Activated naive CD8-positive, alpha-beta T cell (primary cell): ENCODE measurements around the gene DTYMK.
A peak's percentile ranks its signal among the peaks of the same experiment; 100 is the strongest.

Source experiments
- H3K27ac Mint-ChIP-seq: one replicate; pipeline ENCODE4 v1.8.0; 2021; ENCODE audit warnings: mixed read lengths
- H3K27me3 Mint-ChIP-seq: one replicate; pipeline ENCODE4 v1.8.0; 2021; ENCODE audit warnings: mixed read lengths
- H3K36me3 Mint-ChIP-seq: one replicate; pipeline ENCODE4 v1.8.0; 2021; ENCODE audit warnings: mixed read lengths
- H3K4me1 Mint-ChIP-seq: one replicate; pipeline ENCODE4 v1.8.0; 2021; ENCODE audit warnings: low read depth, mixed read lengths
- H3K4me3 Mint-ChIP-seq: one replicate; pipeline ENCODE4 v1.8.0; 2021; ENCODE audit warnings: mild to moderate bottlenecking, mixed read lengths
- H3K9me3 Mint-ChIP-seq: one replicate; pipeline ENCODE4 v1.8.0; 2021; ENCODE audit warnings: low read depth, mixed read lengths

The DTYMK gene

GRCh38 chr2:241722896-241723454, 36.4 kb upstream of the DTYMK start:
- Mint-ChIP-seq H3K27me3 (no peaks in the 10 kb centered on the region), H3K4me1 (no peaks in the 10 kb centered on the region), H3K36me3 (no peaks in the 10 kb centered on the region), H3K27ac (no peak overlapping the region), H3K9me3 (no peaks in the 10 kb centered on the region), H3K4me3 (no peak overlapping the region)

GRCh38 chr2:241721852-241722251, 35.2 kb upstream of the DTYMK start:
- no peaks in the 10 kb centered on the region for H3K36me3 Mint-ChIP-seq
- peaks cover 2% of the 10 kb centered on the region for H3K4me1 Mint-ChIP-seq
- no peak overlapping the region for H3K4me3 Mint-ChIP-seq
- no peaks in the 10 kb centered on the region for H3K9me3 Mint-ChIP-seq
- no peak overlapping the region for H3K27ac Mint-ChIP-seq
- H3K27me3 Mint-ChIP-seq: no peaks in the 10 kb centered on the region

GRCh38 chr2:241720560-241720959, 33.9 kb upstream of the DTYMK start:
- H3K4me3 Mint-ChIP-seq: no peak overlapping the region
- H3K36me3 Mint-ChIP-seq: no peaks in the 10 kb centered on the region
- no peak overlapping the region for H3K27ac Mint-ChIP-seq
- H3K4me1 Mint-ChIP-seq: peaks cover 2% of the 10 kb centered on the region
- H3K27me3 Mint-ChIP-seq: no peaks in the 10 kb centered on the region
- H3K9me3 Mint-ChIP-seq: no peaks in the 10 kb centered on the region

GRCh38 chr2:241720099-241720498, 33.5 kb upstream of the DTYMK start:
- H3K36me3 Mint-ChIP-seq: no peaks in the 10 kb centered on the region
- H3K9me3 Mint-ChIP-seq: no peaks in the 10 kb centered on the region
- H3K4me3 Mint-ChIP-seq: no peak overlapping the region
- no peak overlapping the region for H3K27ac Mint-ChIP-seq
- H3K27me3 Mint-ChIP-seq: no peaks in the 10 kb centered on the region
- peaks cover 2% of the 10 kb centered on the region for H3K4me1 Mint-ChIP-seq

- no peaks in the 10 kb centered on the region for H3K9me3 Mint-ChIP-seq
- H3K27ac Mint-ChIP-seq: no peak overlapping the region
- H3K4me3 Mint-ChIP-seq: no peak overlapping the region
- peaks cover 2% of the 10 kb centered on the region for H3K4me1 Mint-ChIP-seq
- peaks cover 2% of the 10 kb centered on the region for H3K36me3 Mint-ChIP-seq
- no peaks in the 10 kb centered on the region for H3K27me3 Mint-ChIP-seq
Measured at GRCh38 chr2:241719093-241719492, 32.5 kb upstream of the DTYMK start.

GRCh38 chr2:241708879-241709278, 22.3 kb upstream of the DTYMK start:
- peaks cover 11% of the 10 kb centered on the region for H3K36me3 Mint-ChIP-seq
- H3K9me3 Mint-ChIP-seq: no peaks in the 10 kb centered on the region

GRCh38 chr2:241706537-241706936, 19.9 kb upstream of the DTYMK start:
- Mint-ChIP-seq H3K4me3 (no peak overlapping the region), H3K36me3 (peaks cover 10% of the 10 kb centered on the region), H3K4me1 (peaks cover 10% of the 10 kb centered on the region), H3K27ac (no peak overlapping the region), H3K27me3 (no peaks in the 10 kb centered on the region), H3K9me3 (no peaks in the 10 kb centered on the region)

More at GRCh38 chr2:241708879-241709278, 22.3 kb upstream of the DTYMK start:
- Mint-ChIP-seq H3K27me3 (no peaks in the 10 kb centered on the region), H3K4me3 (no peak overlapping the region), H3K27ac (no peak overlapping the region), H3K4me1 (peaks cover 2% of the 10 kb centered on the region)

GRCh38 chr2:241703032-241703604, 16.5 kb upstream of the DTYMK start:
- Mint-ChIP-seq H3K36me3 (peaks cover 7% of the 10 kb centered on the region), H3K27ac (peak overlapping the region; percentile 88), H3K9me3 (no peaks in the 10 kb centered on the region), H3K4me1 (peaks cover 25% of the 10 kb centered on the region), H3K27me3 (no peaks in the 10 kb centered on the region), H3K4me3 (peak overlapping the region; percentile 89)

- Mint-ChIP-seq H3K27ac (peak overlapping the region; percentile 88), H3K4me3 (peak overlapping the region; percentile 89), H3K36me3 (peaks cover 7% of the 10 kb centered on the region), H3K27me3 (no peaks in the 10 kb centered on the region), H3K9me3 (no peaks in the 10 kb centered on the region), H3K4me1 (peaks cover 25% of the 10 kb centered on the region)
Measured at GRCh38 chr2:241702155-241703031, 15.8 kb upstream of the DTYMK start.

- Mint-ChIP-seq H3K36me3 (peaks cover 5% of the 10 kb centered on the region), H3K9me3 (no peaks in the 10 kb centered on the region), H3K4me3 (peak within 1 kb of the TSS; percentile 93), H3K27me3 (no peaks in the 10 kb centered on the region), H3K27ac (peak within 1 kb of the TSS; percentile 97), H3K4me1 (peaks cover 25% of the 10 kb centered on the region)
Measured at GRCh38 chr2:241701399-241702154, 15.0 kb upstream of the DTYMK start, which contains the start of gene ING5. Gene ING5, plus strand, starts transcription at chr2:241702039. Its CDS starts 27 bp downstream, at chr2:241702066.

- Mint-ChIP-seq H3K27ac (peak overlapping the region; percentile 97), H3K4me1 (peaks cover 25% of the 10 kb centered on the region), H3K9me3 (no peaks in the 10 kb centered on the region), H3K36me3 (peaks cover 3% of the 10 kb centered on the region), H3K4me3 (peak overlapping the region; percentile 93), H3K27me3 (no peaks in the 10 kb centered on the region)
Measured at GRCh38 chr2:241701149-241701398, 14.5 kb upstream of the DTYMK start.

GRCh38 chr2:241695651-241696050, 9.0 kb upstream of the DTYMK start:
- H3K27me3 Mint-ChIP-seq: no peaks in the 10 kb centered on the region
- no peak overlapping the region for H3K27ac Mint-ChIP-seq
- H3K4me3 Mint-ChIP-seq: no peak overlapping the region
- no peaks in the 10 kb centered on the region for H3K9me3 Mint-ChIP-seq
- H3K36me3 Mint-ChIP-seq: peaks cover 3% of the 10 kb centered on the region
- H3K4me1 Mint-ChIP-seq: peaks cover 12% of the 10 kb centered on the region

- Mint-ChIP-seq H3K4me1 (peaks cover 8% of the 10 kb centered on the region), H3K27ac (peak overlapping the region; percentile 72), H3K4me3 (no peak overlapping the region), H3K27me3 (no peaks in the 10 kb centered on the region), H3K36me3 (peaks cover 3% of the 10 kb centered on the region), H3K9me3 (no peaks in the 10 kb centered on the region)
Measured at GRCh38 chr2:241692448-241692847, 5.8 kb upstream of the DTYMK start.

- no peak overlapping the region for H3K27ac Mint-ChIP-seq
- H3K4me3 Mint-ChIP-seq: no peak overlapping the region
- H3K9me3 Mint-ChIP-seq: no peaks in the 10 kb centered on the region
- H3K36me3 Mint-ChIP-seq: no peaks in the 10 kb centered on the region
- peaks cover 13% of the 10 kb centered on the region for H3K4me1 Mint-ChIP-seq
- no peaks in the 10 kb centered on the region for H3K27me3 Mint-ChIP-seq
Measured at GRCh38 chr2:241690202-241690717, 3.6 kb upstream of the DTYMK start.

GRCh38 chr2:241689306-241689705, 2.7 kb upstream of the DTYMK start:
- Mint-ChIP-seq H3K4me3 (peak overlapping the region; percentile 69), H3K9me3 (no peaks in the 10 kb centered on the region), H3K36me3 (no peaks in the 10 kb centered on the region), H3K4me1 (peaks cover 15% of the 10 kb centered on the region), H3K27me3 (no peaks in the 10 kb centered on the region), H3K27ac (no peak overlapping the region)
